Heart left ventricle (tissue), 16 donors: ENCODE data around the gene CD40. TPM values are rescaled to one million over a fixed set of nuclear protein-coding genes. Genes with fewer than 3 reads are reported as not detected.

Experiments
- ATAC-seq, 4 donors: fragments of 200-7000 bp; cut with Tn5 transposase; one replicate each; pipeline ENCODE4 v1.9.1; 2020 to 2022; ENCODE audit warnings: moderate library complexity in 4 of 4, mild to moderate bottlenecking in 3 of 4, moderate number of reproducible peaks in 1 of 4
- DNase-seq, 5 donors: peaks; one replicate each; pipeline ENCODE4 v3.0.0-alpha.2; 2020
- H3K27ac ChIP-seq, 12 donors: fragments of 200-600 bp; sonication (generic) in 4 of 12; one replicate each; pipeline versions ENCODE4 v1.5.0 to v1.8.0; 2016 to 2022; ENCODE audit warnings: mild to moderate bottlenecking in 2 of 12
- H3K27me3 ChIP-seq, 9 donors: fragments of 200-600 bp; sonication (generic) in 2 of 9; one replicate each; pipeline versions ENCODE4 v1.5.1 to v1.8.0; 2016 to 2022; ENCODE audit warnings: mild to moderate bottlenecking in 3 of 9
- H3K36me3 ChIP-seq, 9 donors: fragments of 200-600 bp; sonication (generic) in 2 of 9; one replicate each; pipeline versions ENCODE4 v1.5.0 to v1.8.0; 2018 to 2022; ENCODE audit warnings: mild to moderate bottlenecking in 2 of 9
- H3K4me1 ChIP-seq, 12 donors: fragments of 200-600 bp; sonication (generic) in 4 of 12; one replicate each; pipeline versions ENCODE4 v1.5.0 to v1.8.0; 2016 to 2022; ENCODE audit warnings: mild to moderate bottlenecking in 3 of 12
- H3K4me3 ChIP-seq, 12 donors: fragments of 200-600 bp; sonication (generic) in 4 of 12; one replicate each; pipeline versions ENCODE4 v1.5.0 to v1.8.0; 2017 to 2022; ENCODE audit warnings: mild to moderate bottlenecking in 9 of 12, moderate library complexity in 4 of 12
- H3K9me3 ChIP-seq, 12 donors: fragments of 200-600 bp; sonication (generic) in 4 of 12; one replicate each; pipeline versions ENCODE4 v1.5.0 to v1.8.0; 2016 to 2022; ENCODE audit warnings: mild to moderate bottlenecking in 1 of 12
- POLR2A ChIP-seq, 2 donors: fragments of 450-650 bp; IDR thresholded peaks; one replicate each; pipeline ENCODE4 v1.6.1; 2017; ENCODE audit warnings: antibody characterized with exemption in 2 of 2, mild to moderate bottlenecking in 2 of 2, moderate library complexity in 2 of 2
- WGBS, 4 donors: extraction: QIAGEN DNeasy Blood & Tissue Kit in 2 of 4; methylation state at CpG; one replicate each; pipeline versions ENCODE4 v1.1.5 to v1.1.7; 2013 to 2018; 5-methylcytosine and 5-hydroxymethylcytosine counted together
- intact Hi-C, 10 donors: fragments of 100-400 bp; cut with DNase I; formaldehyde crosslinking; loops; one replicate each; pipeline versions ENCODE4 v1.11.1 to v1.14.2; 2022
- polyA plus RNA-seq, 2 donors: library from polyadenylated mRNA; stranded (reverse); fragments of 200-250 nt; gene quantifications; one replicate each; pipeline ENCODE4 v1.2.3, GENCODE V29; 2013
- total RNA-seq, 9 donors: library from RNA; depleted of rRNA in 2 of 9; stranded (reverse); fragments of >200 nt in 2 of 9; fragmentation: NEBNext Ultra II Directional in 3 of 9; extraction: Animal tissue kit (Norgen Biotek cat#: 25700) in 3 of 9; gene quantifications; one replicate each; pipeline versions ENCODE4 v1.1.0 to v1.2.4, GENCODE V29; 2016 to 2023
- TF ChIP-seq, protein P1 (sequence below), 12 donors: fragments of 200-600 bp; sonication (generic) in 4 of 12; IDR thresholded peaks; one replicate each; pipeline versions ENCODE4 v1.5.0 to v1.8.0; 2018 to 2022; ENCODE audit warnings: antibody characterized with exemption in 12 of 12, mild to moderate bottlenecking in 5 of 12
- donor health status: ischemic (EF 13 %, LVEDD 7.1; RV severe dilation, severe dysfunction).
- donor health status: healthy with polysubstance abuse.
- donor health status: DM: no; HTN: yes; CAD: no.
- donor health status: DM: no; HTN: no; CAD: no.
- donor health status: ischemic (EF 25% LVEDD 6.9; RV normal size, moderate dysfunction).
- donor health status: ischemic (EF 25% LVEDD 5.7; RV mildly dilated, moderate dysfunction).
- donor health status: healthy.
- donor health status: DM: yes; HTN: yes; CAD: no.
- donor health status: ischemic (EF 35%, LVEDD 5.7; RV mildly dilated, moderate dysfunction).
- donor health status: nonischemic (EF 11% LVEDD 7.7; RV severe dilation, severe dysfunction).
- donor health status: DM: yes; HTN: yes; CAD: no.
- donor health status: PGD.
- donor health status: ischemic (EF 29% LVEDD 5.4; RV normal size, mild dysfunction).
- donor health status: nonischemic (EF 23%, LVEDD 6.1; RV moderate dilation, normal function).

CD40 gene
- total and polyA plus RNA-seq, 11 donors, result 3.5 to 38.3 (median 5.5) TPM

GRCh38 chr20:46171909-46172308, 53.8 kb downstream of the CD40 start:
- WGBS, 4 donors, result 36 to 52% (median 48%) methylated on average over 5 of the region's 5 CpGs

DNA sequence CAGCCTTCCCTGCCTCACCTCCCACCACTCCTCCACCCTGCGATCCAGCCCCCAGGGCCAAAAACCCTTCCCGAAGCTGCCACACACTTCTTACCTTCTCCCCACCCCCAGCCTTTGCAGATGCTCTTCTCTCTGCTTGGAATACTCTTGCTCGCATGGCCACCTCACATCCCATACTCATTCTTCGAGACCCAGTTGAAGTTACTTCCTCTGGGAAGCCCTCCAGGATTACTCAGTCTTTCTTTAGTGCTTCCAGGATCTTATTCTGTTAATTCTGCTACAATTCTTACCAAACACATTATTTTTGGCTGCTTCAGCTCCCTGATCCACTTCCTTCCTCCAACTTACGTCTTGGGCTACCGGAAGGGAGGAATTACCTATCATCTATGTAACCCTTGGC, 54.3 kb downstream of the CD40 start:
- ATAC-seq (no peak), DNase-seq (no peak)
- Histone ChIP-seq H3K36me3 (no peaks in the 10 kb centered on the region), H3K9me3 (no peaks in the 10 kb centered on the region), H3K4me3 (no peak overlapping the region), H3K27me3 (peaks cover 18 to 76% (median 34%) of the 10 kb centered on the region in 9 donors), H3K4me1 (peaks cover 0 to 9% (median 0%) of the 10 kb centered on the region in 12 donors), H3K27ac (no peak overlapping the region)
- intact Hi-C loops, result loop anchor here in 8 of 10 donors (5.0 to 10.0 kb wide), 6 partner anchors 40 to 158 kb away; partner anchors contain the start of gene SLC12A5 (in 3 of the 8)
- TF ChIP-seq, protein P1, sequence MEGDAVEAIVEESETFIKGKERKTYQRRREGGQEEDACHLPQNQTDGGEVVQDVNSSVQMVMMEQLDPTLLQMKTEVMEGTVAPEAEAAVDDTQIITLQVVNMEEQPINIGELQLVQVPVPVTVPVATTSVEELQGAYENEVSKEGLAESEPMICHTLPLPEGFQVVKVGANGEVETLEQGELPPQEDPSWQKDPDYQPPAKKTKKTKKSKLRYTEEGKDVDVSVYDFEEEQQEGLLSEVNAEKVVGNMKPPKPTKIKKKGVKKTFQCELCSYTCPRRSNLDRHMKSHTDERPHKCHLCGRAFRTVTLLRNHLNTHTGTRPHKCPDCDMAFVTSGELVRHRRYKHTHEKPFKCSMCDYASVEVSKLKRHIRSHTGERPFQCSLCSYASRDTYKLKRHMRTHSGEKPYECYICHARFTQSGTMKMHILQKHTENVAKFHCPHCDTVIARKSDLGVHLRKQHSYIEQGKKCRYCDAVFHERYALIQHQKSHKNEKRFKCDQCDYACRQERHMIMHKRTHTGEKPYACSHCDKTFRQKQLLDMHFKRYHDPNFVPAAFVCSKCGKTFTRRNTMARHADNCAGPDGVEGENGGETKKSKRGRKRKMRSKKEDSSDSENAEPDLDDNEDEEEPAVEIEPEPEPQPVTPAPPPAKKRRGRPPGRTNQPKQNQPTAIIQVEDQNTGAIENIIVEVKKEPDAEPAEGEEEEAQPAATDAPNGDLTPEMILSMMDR (IDR thresholded peaks at IDR 0.05), result no peak
- no peak for TF ChIP-seq POLR2A (IDR thresholded peaks at IDR 0.05)
- 48 to 57% (median 55%) methylated on average over 6 of the region's 6 CpGs for WGBS, 4 donors

More at GRCh38 chr20:46171909-46172308, 53.8 kb downstream of the CD40 start:
- Histone ChIP-seq H3K36me3 (no peaks in the 10 kb centered on the region), H3K9me3 (no peaks in the 10 kb centered on the region), H3K27ac (no peak overlapping the region), H3K4me1 (peaks cover 0 to 9% (median 0%) of the 10 kb centered on the region in 12 donors), H3K27me3 (peaks cover 18 to 76% (median 34%) of the 10 kb centered on the region in 9 donors), H3K4me3 (no peak overlapping the region)
- peak in 1 of 4 donors; percentile 74 for ATAC-seq
- DNase-seq, result no peak
- intact Hi-C loops, result loop anchor here in 8 of 10 donors (5.0 to 10.0 kb wide), 6 partner anchors 40 to 157 kb away; partner anchors contain the start of gene SLC12A5 (in 3 of the 8)
- TF ChIP-seq POLR2A (IDR thresholded peaks at IDR 0.05), result no peak
- TF ChIP-seq, protein P1 (IDR thresholded peaks at IDR 0.05), result no peak

DNA sequence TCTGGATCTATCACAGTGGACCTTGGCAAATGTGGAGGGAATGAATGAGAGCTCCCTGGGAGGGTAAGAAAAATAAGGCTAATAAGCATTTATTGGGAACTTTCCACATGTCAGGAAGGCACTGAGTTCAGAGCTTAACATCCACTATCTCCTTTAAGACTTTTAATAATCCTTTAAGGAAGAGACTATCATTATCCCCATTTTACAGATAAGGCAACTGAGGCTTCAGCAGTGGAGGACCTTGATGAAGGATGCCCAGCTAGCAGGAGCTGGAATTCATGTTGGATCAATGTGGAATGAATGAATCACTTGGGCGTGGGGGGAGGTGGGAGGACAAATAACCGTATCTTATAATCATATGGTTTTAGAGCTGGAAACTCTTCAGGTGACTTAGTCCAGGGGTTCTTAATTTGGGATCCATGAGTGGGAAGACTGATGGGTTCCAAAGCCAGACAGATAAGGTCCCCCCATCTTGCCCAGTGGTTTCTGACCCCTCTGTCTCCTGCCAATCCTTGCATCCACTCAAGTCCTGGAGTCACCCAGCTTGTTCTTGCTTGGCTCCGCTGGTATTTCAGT, 54.9 kb downstream of the CD40 start:
- peaks cover 0 to 9% (median 0%) of the 10 kb centered on the region in 12 donors for H3K4me1 ChIP-seq
- no peak overlapping the region for H3K4me3 ChIP-seq
- DNase-seq (no peak), ATAC-seq (no peak)
- H3K27ac ChIP-seq, result no peak overlapping the region
- intact Hi-C loops, result loop anchor here in 8 of 10 donors (5.0 to 10.0 kb wide), 6 partner anchors 41 to 158 kb away; partner anchors contain the start of gene SLC12A5 (in 3 of the 8)
- peaks cover 18 to 73% (median 34%) of the 10 kb centered on the region in 9 donors for H3K27me3 ChIP-seq
- TF ChIP-seq POLR2A (IDR thresholded peaks at IDR 0.05), result no peak
- TF ChIP-seq, protein P1 (IDR thresholded peaks at IDR 0.05), result no peak
- no peaks in the 10 kb centered on the region for H3K9me3 ChIP-seq
- WGBS, 4 donors, result 59 to 74% (median 64%) methylated on average over 3 of the region's 3 CpGs
- H3K36me3 ChIP-seq, result no peaks in the 10 kb centered on the region

DNA sequence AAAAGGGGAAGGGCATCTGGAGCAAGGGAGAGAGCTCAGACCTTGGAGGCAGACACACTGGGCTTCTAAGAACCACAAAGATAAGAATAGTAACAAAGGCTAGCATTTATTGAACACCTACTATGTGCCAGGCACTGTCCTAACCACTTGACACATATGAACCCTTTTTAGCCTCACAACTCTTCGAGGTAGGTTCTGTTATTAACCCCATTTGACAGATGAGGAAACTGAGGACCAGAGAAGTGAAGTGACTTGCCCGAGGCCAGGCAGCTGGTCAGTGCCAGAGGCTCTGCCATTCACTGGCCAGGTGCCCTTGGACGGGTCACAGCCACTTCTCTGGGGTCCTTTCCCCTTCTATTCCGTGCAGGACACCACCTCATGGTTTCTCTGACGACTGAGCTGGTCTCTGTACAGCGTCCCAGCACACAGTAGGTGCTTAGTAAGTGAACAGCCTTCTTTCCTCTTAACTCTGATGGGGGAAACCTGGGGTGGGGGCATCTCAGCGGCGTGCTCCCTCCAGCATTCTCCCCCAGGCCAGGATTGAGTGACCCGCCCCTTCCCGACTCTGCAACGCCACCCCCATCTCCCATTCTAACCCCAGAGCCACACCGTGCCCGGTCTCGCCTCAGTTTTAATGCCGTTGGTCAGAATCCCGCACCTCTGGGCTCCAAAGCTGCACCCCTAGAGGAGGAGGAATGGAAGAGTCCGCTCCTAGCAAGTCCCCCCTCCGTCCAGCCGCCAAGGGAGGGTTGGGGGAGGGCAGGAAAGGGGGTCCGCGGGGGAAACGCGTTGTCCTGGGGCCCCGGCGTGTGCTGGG, 55.7 kb downstream of the CD40 start:
- DNase-seq (no peak), ATAC-seq (peak in 1 of 4 donors; percentile 7)
- 24 to 36% (median 31%) methylated on average over 13 to 25 of the region's 25 CpGs for WGBS, 4 donors
- intact Hi-C loops, result loop anchor here (2.0 to 10.0 kb wide), 9 partner anchors 42 to 161 kb away; partner anchors contain the start of gene SLC12A5 (in 3 of the 10)
- peaks cover 0 to 9% (median 0%) of the 10 kb centered on the region in 12 donors for H3K4me1 ChIP-seq
- H3K4me3 ChIP-seq, result no peak overlapping the region
- H3K27me3 ChIP-seq, result peaks cover 18 to 65% (median 34%) of the 10 kb centered on the region in 9 donors
- H3K9me3 ChIP-seq, result no peaks in the 10 kb centered on the region
- no peaks in the 10 kb centered on the region for H3K36me3 ChIP-seq
- H3K27ac ChIP-seq, result no peak overlapping the region
- TF ChIP-seq POLR2A (IDR thresholded peaks at IDR 0.05), result no peak
- TF ChIP-seq, protein P1 (IDR thresholded peaks at IDR 0.05), result no peak
